Gastrocnemius medialis (tissue), 4 donors: ENCODE measurements around the gene LDLRAD4.

ENCODE experiments used
- CTCF ChIP-seq, 5 experiments: fragments of 450-650 bp in 3 of 5; fragments of 200-600 bp in 2 of 5; sonication (generic) in 2 of 5; IDR thresholded peaks in 4 of 5; conservative IDR thresholded peaks in 1 of 5; 1 replicate in 4 of 5; 2 replicates in 1 of 5; pipeline ENCODE4 v1.5.1; 2016 to 2019; ENCODE audit warnings: antibody characterized with exemption in 5 of 5, mild to moderate bottlenecking in 3 of 5, moderate library complexity in 3 of 5
- POLR2A ChIP-seq, 2 donors: fragments of 450-650 bp; IDR thresholded peaks; one replicate each; pipeline ENCODE4 v1.6.1; 2017; ENCODE audit warnings: antibody characterized with exemption in 2 of 2, mild to moderate bottlenecking in 2 of 2, moderate library complexity in 2 of 2

- TF ChIP-seq CTCF (IDR thresholded peaks at IDR 0.05 in 4 of 5, conservative IDR thresholded peaks at IDR 0.05 in 1 of 5) = no peak
- TF ChIP-seq POLR2A (IDR thresholded peaks at IDR 0.05) = no peak
Measured at GRCh38 chr18:13183790-13184189, 34.8 kb upstream of the LDLRAD4 start.
